ENCODE data around the gene PRPF4.

Gene PRPF4

GRCh38 chr9:113337714-113338113, 62.3 kb downstream of the PRPF4 start:
- Histone ChIP-seq H3K36me3 (replicated peaks in 1 of 2; ENCODE audit: control insufficient read depth in 2 of 2, insufficient read depth in 2 of 2, low read length in 2 of 2) (no peaks in the 10 kb centered on the region), H3K18ac (ENCODE audit: low read length) (no peak overlapping the region), H3K14ac (ENCODE audit: low read length) (no peak overlapping the region), H4K8ac (ENCODE audit: low read depth, low read length) (no peak overlapping the region), H3K23ac (ENCODE audit: low read depth, low read length, poor library complexity) (no peak overlapping the region), H2BK15ac (ENCODE audit: low read length) (no peak overlapping the region), H3K4me2 (ENCODE audit: insufficient read depth, low read length, poor library complexity, severe bottlenecking) (no peak overlapping the region), H3K9me3 (replicated peaks in 1 of 2; ENCODE audit: control insufficient read depth in 2 of 2, insufficient read depth in 1 of 2, low read depth in 1 of 2, low read length in 2 of 2) (no peaks in the 10 kb centered on the region), H2AFZ (ENCODE audit: low read length) (no peak overlapping the region), H2BK120ac (ENCODE audit: low read depth, low read length) (no peak overlapping the region), H3K27ac (replicated peaks; ENCODE audit: low read length) (no peak overlapping the region), H4K91ac (ENCODE audit: low read depth, low read length, poor library complexity) (no peak overlapping the region), H3K4me3 (ENCODE audit: low read length in 2 of 2) (no peak overlapping the region), H3K9ac (ENCODE audit: low read depth, low read length, poor library complexity) (no peak overlapping the region), H3K4ac (ENCODE audit: low read length) (no peak overlapping the region), H3K4me1 (ENCODE audit: control insufficient read depth in 2 of 2, insufficient read depth in 1 of 2, low read depth in 1 of 2, low read length in 2 of 2) (peaks cover 0 to 5% of the 10 kb centered on the region in 2 donors), H2AK5ac (ENCODE audit: low read depth, low read length) (no peak overlapping the region), H3K79me1 (ENCODE audit: low read depth, low read length) (no peaks in the 10 kb centered on the region), H2BK5ac (ENCODE audit: low read length) (no peak overlapping the region), H3K27me3 (ENCODE audit: control insufficient read depth in 3 of 3, insufficient read depth in 3 of 3, low read depth in 1 of 3, low read length in 3 of 3) (peaks cover 0 to 7% (median 1%) of the 10 kb centered on the region in 3 experiments), H2BK12ac (ENCODE audit: low read length) (no peak overlapping the region)
- WGBS, 2 donors (ENCODE audit: extremely low coverage in 2 of 2, insufficient read length in 2 of 2, insufficient replicate concordance in 1 of 2), result no CpG with 5 or more reads among the region's 2 CpGs
- DNase-seq (ENCODE audit: low spot score), result no peak

- no peak within 1 kb of the TSS for H2BK15ac ChIP-seq (ENCODE audit: low read length)
- no peak within 1 kb of the TSS for H4K8ac ChIP-seq (ENCODE audit: low read depth, low read length)
- H3K18ac ChIP-seq (ENCODE audit: low read length), result peak within 1 kb of the TSS; percentile 85
- peaks cover 0 to 5% of the 10 kb centered on the region in 2 donors for H3K4me1 ChIP-seq (ENCODE audit: control insufficient read depth in 2 of 2, insufficient read depth in 1 of 2, low read depth in 1 of 2, low read length in 2 of 2)
- no peak within 1 kb of the TSS for H2BK5ac ChIP-seq (ENCODE audit: low read length)
- H2BK120ac ChIP-seq (ENCODE audit: low read depth, low read length), result no peak within 1 kb of the TSS
- no peak within 1 kb of the TSS for H2AK5ac ChIP-seq (ENCODE audit: low read depth, low read length)
- H3K36me3 ChIP-seq (replicated peaks in 1 of 2; ENCODE audit: control insufficient read depth in 2 of 2, insufficient read depth in 2 of 2, low read length in 2 of 2), result no peaks in the 10 kb centered on the region
- H3K4me2 ChIP-seq (ENCODE audit: insufficient read depth, low read length, poor library complexity, severe bottlenecking), result peak within 1 kb of the TSS; percentile 58
- no peaks in the 10 kb centered on the region for H3K79me1 ChIP-seq (ENCODE audit: low read depth, low read length)
- no peak within 1 kb of the TSS for H2BK12ac ChIP-seq (ENCODE audit: low read length)
- WGBS, 2 donors (ENCODE audit: extremely low coverage in 2 of 2, insufficient read length in 2 of 2, insufficient replicate concordance in 1 of 2), result no CpG with 5 or more reads among the region's 46 CpGs
- H4K91ac ChIP-seq (ENCODE audit: low read depth, low read length, poor library complexity), result no peak within 1 kb of the TSS
- peak within 1 kb of the TSS; percentile 75 for H3K23ac ChIP-seq (ENCODE audit: low read depth, low read length, poor library complexity)
- H3K4me3 ChIP-seq (ENCODE audit: low read length in 2 of 2), result peak within 1 kb of the TSS; percentile 72 to 87
- peak within 1 kb of the TSS; percentile 75 for H3K27ac ChIP-seq (replicated peaks; ENCODE audit: low read length)
- H2AFZ ChIP-seq (ENCODE audit: low read length), result peak within 1 kb of the TSS; percentile 94
- H3K9me3 ChIP-seq (replicated peaks in 1 of 2; ENCODE audit: control insufficient read depth in 2 of 2, insufficient read depth in 1 of 2, low read depth in 1 of 2, low read length in 2 of 2), result no peaks in the 10 kb centered on the region
- no peak within 1 kb of the TSS for H3K4ac ChIP-seq (ENCODE audit: low read length)
- peak within 1 kb of the TSS; percentile 87 for H3K9ac ChIP-seq (ENCODE audit: low read depth, low read length, poor library complexity)
- H3K14ac ChIP-seq (ENCODE audit: low read length), result no peak within 1 kb of the TSS
- peak; percentile 87 for DNase-seq (ENCODE audit: low spot score)
- peaks cover 0 to 21% (median 1%) of the 10 kb centered on the region in 3 experiments for H3K27me3 ChIP-seq (ENCODE audit: control insufficient read depth in 3 of 3, insufficient read depth in 3 of 3, low read depth in 1 of 3, low read length in 3 of 3)
Measured at GRCh38 chr9:113340011-113340699, 64.7 kb downstream of the PRPF4 start, which contains the start of gene WDR31. Gene WDR31 (minus strand): TSS chr9:113340275. CDS start chr9:113332022, 8,253 bp downstream.

GRCh38 chr9:113341712-113342410, 66.4 kb downstream of the PRPF4 start:
- no peak for DNase-seq (ENCODE audit: low spot score)

More at GRCh38 chr9:113341712-113342410, 66.4 kb downstream of the PRPF4 start:
- peaks cover 0 to 36% (median 1%) of the 10 kb centered on the region in 3 experiments for H3K27me3 ChIP-seq (ENCODE audit: control insufficient read depth in 3 of 3, insufficient read depth in 3 of 3, low read depth in 1 of 3, low read length in 3 of 3)
- no peak overlapping the region for H3K18ac ChIP-seq (ENCODE audit: low read length)
- no peak overlapping the region for H3K4me2 ChIP-seq (ENCODE audit: insufficient read depth, low read length, poor library complexity, severe bottlenecking)
- H2BK15ac ChIP-seq (ENCODE audit: low read length), result no peak overlapping the region
- H2BK12ac ChIP-seq (ENCODE audit: low read length), result no peak overlapping the region
- peaks cover 0 to 3% of the 10 kb centered on the region in 2 donors for H3K4me1 ChIP-seq (ENCODE audit: control insufficient read depth in 2 of 2, insufficient read depth in 1 of 2, low read depth in 1 of 2, low read length in 2 of 2)
- no peak overlapping the region for H2BK5ac ChIP-seq (ENCODE audit: low read length)
- no peak overlapping the region for H3K27ac ChIP-seq (replicated peaks; ENCODE audit: low read length)
- H3K79me1 ChIP-seq (ENCODE audit: low read depth, low read length), result no peaks in the 10 kb centered on the region
- no peak overlapping the region for H2BK120ac ChIP-seq (ENCODE audit: low read depth, low read length)
- H3K23ac ChIP-seq (ENCODE audit: low read depth, low read length, poor library complexity), result no peak overlapping the region
- H3K4me3 ChIP-seq (ENCODE audit: low read length in 2 of 2), result no peak overlapping the region
- H3K9me3 ChIP-seq (replicated peaks in 1 of 2; ENCODE audit: control insufficient read depth in 2 of 2, insufficient read depth in 1 of 2, low read depth in 1 of 2, low read length in 2 of 2), result no peaks in the 10 kb centered on the region
- no peak overlapping the region for H4K91ac ChIP-seq (ENCODE audit: low read depth, low read length, poor library complexity)
- H4K8ac ChIP-seq (ENCODE audit: low read depth, low read length), result no peak overlapping the region
- H2AFZ ChIP-seq (ENCODE audit: low read length), result peak overlapping the region; percentile 42
- no peak overlapping the region for H3K9ac ChIP-seq (ENCODE audit: low read depth, low read length, poor library complexity)
- H3K14ac ChIP-seq (ENCODE audit: low read length), result no peak overlapping the region
- WGBS, 2 donors (ENCODE audit: extremely low coverage in 2 of 2, insufficient read length in 2 of 2, insufficient replicate concordance in 1 of 2), result 100% methylated on average over 2 of the region's 9 CpGs; no CpG with 5 or more reads in 1 of the 2 donors
- H3K4ac ChIP-seq (ENCODE audit: low read length), result no peak overlapping the region
- H3K36me3 ChIP-seq (replicated peaks in 1 of 2; ENCODE audit: control insufficient read depth in 2 of 2, insufficient read depth in 2 of 2, low read length in 2 of 2), result no peaks in the 10 kb centered on the region
- no peak overlapping the region for H2AK5ac ChIP-seq (ENCODE audit: low read depth, low read length)
